HG02970 (cell line): ENCODE results near the gene RNF182.

Experiments used
- ATAC-seq: cut with Tn5 transposase; IDR thresholded peaks from one replicate; pipeline ENCODE4 v1.9.1; 2021; ENCODE audit warnings: mild to moderate bottlenecking, moderate library complexity, moderate number of reproducible peaks; ENCODE audit not compliant: unreplicated experiment, low FRiP score

The RNF182 gene

DNA sequence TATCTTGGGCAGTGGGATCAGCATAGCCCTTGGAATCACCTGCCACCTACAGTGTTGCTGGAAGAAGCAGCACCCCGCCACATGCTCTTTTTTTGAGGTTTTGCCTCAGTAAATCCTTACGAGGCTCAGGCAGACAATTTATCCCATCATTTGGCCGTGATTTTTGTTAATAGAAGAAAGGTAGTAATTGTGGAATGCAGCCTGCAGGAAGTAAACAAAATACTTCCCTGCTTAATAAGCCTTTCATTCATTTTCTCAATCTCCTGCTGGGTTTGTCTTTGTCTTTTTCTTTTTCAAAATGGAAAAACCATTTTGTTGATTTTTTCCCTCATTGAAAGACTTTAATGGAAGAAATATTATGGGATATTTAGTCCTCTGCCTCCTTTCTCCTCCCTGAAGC, 99.1 kb downstream of the RNF182 start:
- no peak for ATAC-seq

DNA sequence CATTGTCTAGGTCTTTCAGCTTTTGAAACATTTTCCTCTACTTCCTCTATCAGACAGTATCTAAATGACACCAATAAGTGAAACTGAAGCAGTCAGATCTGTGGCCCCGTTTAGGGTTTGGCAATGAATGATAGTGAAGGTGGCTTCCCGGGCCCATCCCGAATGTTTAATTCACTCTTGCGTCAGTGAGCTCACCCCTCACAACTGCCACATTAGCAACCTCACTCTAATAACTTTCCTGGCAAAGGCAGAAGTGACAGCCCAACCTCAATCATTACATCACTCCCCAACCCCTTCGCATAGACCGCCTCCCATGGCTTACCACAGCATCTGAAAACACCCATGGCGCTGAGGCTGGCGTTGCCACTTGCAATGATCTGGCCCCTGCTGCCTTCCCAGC, 100.4 kb downstream of the RNF182 start:
- ATAC-seq = no peak

DNA sequence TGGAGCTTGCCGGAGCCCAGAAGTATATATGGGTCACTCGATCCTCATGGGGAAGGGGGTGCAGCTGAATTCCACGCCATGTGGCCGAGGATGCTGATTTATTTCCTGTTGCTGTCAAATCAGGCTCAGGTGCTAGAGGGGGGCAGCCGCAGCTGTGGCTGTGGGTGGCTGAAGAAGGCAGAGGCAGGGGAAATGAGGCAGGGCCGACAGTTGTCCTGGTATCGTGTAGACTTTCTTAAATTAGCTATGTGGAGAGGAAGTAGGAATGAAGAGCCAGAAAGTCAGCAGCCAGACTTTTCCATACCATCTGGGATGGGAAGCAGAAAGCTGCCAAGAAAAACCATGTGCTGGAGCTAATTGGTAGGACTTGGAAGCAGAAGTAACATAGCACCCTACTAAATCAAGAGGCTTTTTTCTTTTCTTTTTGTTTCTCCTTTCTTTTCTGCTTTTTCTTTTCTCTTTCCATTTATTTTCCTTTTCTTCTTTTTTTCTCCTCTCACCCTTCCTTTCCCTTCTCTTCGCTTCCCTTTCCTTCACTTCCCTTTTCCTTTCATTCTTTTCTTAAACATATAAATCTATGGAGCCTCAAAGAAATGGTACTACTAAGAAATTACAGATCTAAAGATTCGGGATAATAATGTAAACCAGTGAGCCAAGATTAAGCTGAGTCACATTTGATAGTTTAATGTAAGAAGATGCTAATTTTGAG, 102.2 kb downstream of the RNF182 start:
- ATAC-seq = no peak

DNA sequence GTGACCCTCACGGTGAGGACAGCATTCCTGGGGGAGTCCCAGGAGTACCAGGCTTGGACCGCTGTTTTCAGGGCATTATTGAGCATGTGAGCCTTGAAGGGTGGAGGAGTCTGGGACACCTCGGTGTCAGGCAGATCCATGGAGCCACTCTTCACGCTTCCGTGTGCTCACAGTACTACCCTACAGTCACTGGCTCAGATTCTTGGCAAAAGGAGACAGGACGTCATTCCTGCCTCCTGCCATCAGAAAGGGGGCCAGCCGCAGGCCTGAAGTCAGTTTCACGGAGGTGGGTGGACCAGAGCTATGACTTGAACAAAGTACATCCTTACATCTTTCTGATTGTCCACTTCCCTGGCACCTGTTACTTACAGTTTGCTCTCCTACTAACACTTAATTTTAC, 103.9 kb downstream of the RNF182 start:
- no peak for ATAC-seq

DNA sequence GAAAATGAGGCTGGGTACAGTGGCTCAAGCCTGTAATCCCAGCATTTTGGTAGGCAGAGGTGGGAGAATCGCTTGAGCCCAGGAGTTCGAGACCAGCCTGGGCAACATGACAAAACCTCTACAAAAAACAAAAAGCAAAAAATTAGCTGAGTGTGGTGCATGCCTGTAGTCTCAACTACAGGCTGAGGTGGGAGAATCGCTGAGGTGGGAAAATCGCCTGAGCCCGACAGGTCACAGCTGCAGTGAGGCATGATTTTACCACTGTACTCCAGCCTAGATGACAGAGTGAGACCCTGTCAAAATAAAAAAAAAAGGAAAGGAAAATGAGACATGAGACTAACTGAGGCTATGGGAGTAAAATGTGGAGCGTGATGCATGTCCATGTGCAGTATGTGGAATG, 104.9 kb downstream of the RNF182 start:
- no peak for ATAC-seq
